ENCODE results near the gene DDI2.
"Not testable (repeated sequence)": the region's sequence is repeated elsewhere in the genome, so short reads cannot be mapped to it uniquely, and the experiment has no call there.

Gene DDI2

DNA sequence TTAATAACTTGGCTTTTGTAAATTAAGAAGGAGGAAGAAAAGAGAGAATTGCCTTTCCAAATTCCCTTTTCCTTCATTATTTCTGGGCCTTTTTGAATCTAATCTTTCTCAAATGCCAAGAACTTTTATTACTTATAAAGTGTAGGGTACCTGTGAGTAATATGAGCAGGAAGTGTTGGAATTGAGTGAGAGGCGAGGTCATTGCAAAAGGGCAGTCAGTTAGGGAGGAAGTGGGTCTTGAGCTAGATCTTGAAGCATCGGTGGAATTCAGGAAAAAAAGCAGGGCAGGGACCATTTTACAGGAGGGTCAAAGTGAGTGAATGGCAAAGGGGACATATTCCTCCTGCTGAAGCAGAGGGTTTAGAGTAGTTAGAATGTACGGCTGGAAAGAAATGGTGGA, 23.4 kb downstream of the DDI2 start:
- TF ChIP-seq ZFX (IDR thresholded peaks at IDR 0.05) = no peak
- TF ChIP-seq, protein P1, sequence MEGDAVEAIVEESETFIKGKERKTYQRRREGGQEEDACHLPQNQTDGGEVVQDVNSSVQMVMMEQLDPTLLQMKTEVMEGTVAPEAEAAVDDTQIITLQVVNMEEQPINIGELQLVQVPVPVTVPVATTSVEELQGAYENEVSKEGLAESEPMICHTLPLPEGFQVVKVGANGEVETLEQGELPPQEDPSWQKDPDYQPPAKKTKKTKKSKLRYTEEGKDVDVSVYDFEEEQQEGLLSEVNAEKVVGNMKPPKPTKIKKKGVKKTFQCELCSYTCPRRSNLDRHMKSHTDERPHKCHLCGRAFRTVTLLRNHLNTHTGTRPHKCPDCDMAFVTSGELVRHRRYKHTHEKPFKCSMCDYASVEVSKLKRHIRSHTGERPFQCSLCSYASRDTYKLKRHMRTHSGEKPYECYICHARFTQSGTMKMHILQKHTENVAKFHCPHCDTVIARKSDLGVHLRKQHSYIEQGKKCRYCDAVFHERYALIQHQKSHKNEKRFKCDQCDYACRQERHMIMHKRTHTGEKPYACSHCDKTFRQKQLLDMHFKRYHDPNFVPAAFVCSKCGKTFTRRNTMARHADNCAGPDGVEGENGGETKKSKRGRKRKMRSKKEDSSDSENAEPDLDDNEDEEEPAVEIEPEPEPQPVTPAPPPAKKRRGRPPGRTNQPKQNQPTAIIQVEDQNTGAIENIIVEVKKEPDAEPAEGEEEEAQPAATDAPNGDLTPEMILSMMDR (conservative IDR thresholded peaks at IDR 0.05) = no peak
- no peak overlapping the region for H3K27ac ChIP-seq

DNA sequence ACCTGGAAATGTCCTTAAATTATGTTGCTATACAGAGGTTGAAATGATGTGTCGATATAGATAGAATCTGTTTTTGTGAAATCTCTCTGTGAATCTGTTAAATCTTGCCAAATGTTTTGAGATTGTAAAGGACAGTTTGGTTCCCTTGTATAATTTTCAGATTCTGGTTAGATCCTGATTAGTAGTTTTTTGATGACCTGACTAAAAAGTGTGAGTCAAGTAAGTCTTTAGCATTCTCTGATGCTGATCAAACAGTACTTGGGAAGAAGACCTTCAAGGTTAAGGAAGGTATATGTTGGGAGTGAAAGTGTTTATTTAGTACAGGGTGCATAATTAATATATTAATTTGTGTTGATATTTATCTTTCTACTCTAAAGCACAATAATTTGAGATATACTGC, 32.7 kb downstream of the DDI2 start:
- no peak for TF ChIP-seq ZFX (IDR thresholded peaks at IDR 0.05)
- TF ChIP-seq, protein P1 (conservative IDR thresholded peaks at IDR 0.05) = no peak
- H3K27ac ChIP-seq = no peak overlapping the region

DNA sequence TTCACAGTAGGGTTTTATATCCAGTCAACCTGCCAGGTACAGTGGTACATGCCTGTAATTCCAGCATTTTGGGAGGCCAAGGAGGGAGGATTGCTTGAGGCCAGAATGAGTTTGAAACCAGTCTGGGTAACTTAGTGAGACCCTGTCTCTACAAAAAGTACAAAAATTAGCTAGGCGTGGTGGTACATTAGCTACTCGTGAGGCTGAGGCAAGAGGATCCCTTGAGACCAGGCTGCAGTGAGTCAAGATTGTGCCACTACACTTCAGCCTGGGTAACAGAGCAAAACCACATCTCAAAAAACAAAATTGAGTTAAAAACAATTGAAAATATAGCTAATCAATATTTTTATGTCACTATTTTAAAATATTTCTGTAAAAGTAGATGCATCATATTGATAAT, 33.2 kb downstream of the DDI2 start:
- TF ChIP-seq, protein P1 (conservative IDR thresholded peaks at IDR 0.05) = no peak
- no peak for TF ChIP-seq ZFX (IDR thresholded peaks at IDR 0.05)
- no peak overlapping the region for H3K27ac ChIP-seq

DNA sequence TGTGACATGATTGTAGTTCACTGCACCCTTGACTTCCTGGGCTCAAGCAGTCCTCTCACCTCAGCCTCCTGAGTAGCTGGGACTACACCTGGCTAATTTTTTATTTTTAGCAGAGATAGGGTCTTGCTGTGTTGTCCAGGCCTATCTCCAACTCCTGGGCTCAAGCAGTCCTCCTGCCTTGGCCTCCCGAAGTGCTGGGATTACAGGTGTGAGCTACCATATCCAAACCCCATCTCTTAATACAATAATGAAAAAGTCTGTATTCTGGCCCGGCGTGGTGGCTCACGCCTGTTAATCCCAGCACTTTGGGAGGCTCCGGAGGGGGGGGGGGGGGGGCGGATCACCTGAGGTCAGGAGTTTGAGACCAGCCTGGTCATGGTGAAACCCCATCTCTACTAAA, 34.9 kb downstream of the DDI2 start:
- H3K27ac ChIP-seq = not testable (repeated sequence)

DNA sequence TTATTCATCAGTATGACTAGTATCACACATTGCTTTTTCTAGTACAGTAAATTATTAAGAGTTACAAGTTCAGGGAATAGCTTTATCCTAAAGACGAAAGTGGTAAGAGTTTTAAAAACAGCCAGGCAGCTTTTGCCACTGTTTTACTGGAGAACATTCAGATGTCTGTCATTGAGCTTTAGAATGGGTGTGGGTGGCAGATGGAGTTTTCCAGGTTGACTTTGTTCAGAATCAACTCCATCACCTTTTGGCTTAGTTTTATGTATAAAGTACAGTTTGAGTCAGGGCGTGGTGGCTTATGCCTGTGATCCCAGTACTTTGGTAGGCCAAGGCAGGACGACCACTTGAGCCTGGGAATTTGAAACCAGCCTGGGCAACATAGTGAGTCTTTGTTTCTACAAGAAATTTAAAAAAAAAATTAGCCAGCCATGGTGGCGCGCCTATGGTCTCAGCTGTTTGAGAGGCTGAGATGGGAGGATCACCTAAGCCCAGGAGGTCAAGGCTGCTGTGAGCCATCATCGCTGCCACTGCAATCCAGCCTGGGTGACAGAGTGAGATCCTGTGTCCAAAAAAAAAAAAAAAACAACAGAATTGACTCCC, 36.9 kb downstream of the DDI2 start:
- TF ChIP-seq ZFX (IDR thresholded peaks at IDR 0.05) = no peak
- TF ChIP-seq, protein P1 (conservative IDR thresholded peaks at IDR 0.05) = no peak
- no peak overlapping the region for H3K27ac ChIP-seq

DNA sequence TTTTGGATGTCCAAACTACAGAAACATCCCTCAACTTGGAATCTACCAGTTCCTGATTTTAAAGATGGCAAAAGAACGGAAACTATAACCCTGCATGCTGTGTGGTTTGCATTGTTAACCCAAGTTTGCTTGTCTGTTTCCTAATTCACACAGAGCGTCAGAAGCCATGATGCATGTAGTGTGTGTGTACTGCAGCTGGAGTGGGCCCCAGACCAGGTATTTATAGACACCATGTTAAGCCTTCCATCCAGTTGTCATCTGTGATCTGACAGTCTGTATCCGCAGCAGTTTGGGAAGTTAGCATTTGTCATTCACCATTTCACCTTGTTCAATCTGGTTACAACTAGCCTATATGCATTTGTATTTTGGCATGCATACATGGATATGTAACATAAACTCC, 39.2 kb downstream of the DDI2 start:
- no peak overlapping the region for H3K27ac ChIP-seq
- TF ChIP-seq ZFX (IDR thresholded peaks at IDR 0.05) = no peak
- TF ChIP-seq, protein P1 (conservative IDR thresholded peaks at IDR 0.05) = no peak

DNA sequence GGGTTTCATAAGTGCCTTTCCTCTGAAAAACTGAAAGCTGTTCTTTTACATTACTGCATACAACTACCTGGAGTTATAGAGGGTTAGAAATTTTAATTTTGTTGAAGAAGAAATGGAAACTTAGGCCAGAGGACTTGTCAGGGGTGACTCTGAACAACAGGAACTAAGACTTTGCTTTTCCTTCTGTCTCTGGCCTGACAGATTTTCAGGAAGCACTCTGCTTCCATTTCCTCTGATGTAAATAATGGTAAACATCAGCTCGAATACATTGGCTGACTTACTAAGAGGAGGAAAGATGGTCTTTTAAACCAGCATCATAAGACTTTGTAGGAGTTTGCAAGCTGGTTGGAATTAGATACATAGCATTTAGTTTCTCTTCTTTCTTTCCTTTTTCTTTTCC, 39.8 kb downstream of the DDI2 start:
- no peak for TF ChIP-seq ZFX (IDR thresholded peaks at IDR 0.05)
- TF ChIP-seq, protein P1 (conservative IDR thresholded peaks at IDR 0.05) = no peak
- no peak overlapping the region for H3K27ac ChIP-seq

DNA sequence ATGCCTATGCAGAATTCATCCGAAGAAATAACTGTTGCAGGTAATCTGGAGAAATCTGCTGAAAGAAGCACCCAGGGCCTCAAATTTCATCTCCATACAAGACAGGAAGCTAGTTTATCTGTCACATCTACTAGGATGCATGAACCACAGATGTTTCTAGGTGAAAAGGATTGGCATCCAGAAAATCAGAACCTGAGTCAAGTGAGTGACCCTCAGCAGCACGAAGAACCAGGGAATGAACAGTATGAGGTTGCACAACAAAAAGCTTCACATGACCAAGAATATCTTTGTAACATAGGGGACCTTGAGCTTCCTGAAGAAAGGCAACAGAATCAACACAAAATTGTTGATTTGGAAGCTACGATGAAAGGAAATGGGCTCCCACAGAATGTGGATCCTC, 42.9 kb downstream of the DDI2 start:
- no peak overlapping the region for H3K27ac ChIP-seq
- TF ChIP-seq, protein P1 (conservative IDR thresholded peaks at IDR 0.05) = no peak
- no peak for TF ChIP-seq ZFX (IDR thresholded peaks at IDR 0.05)

Measured in C4-2B (cell line).